Activated CD4-positive, alpha-beta T cell treated with anti-CD3 and anti-CD28 coated beads, Interleukin-2, Interleukin-4, amounts not matched to agents 100 ng/mL and 50 ng/mL, durations not matched to agents 16 hours and 8 hours (primary cell): ENCODE measurements around the gene CNPY3.

Experiments used
- DNase-seq: peaks from one replicate; pipeline ENCODE4 v3.0.0-alpha.2; 2020; ENCODE audit warnings: low spot score

Gene CNPY3

DNA sequence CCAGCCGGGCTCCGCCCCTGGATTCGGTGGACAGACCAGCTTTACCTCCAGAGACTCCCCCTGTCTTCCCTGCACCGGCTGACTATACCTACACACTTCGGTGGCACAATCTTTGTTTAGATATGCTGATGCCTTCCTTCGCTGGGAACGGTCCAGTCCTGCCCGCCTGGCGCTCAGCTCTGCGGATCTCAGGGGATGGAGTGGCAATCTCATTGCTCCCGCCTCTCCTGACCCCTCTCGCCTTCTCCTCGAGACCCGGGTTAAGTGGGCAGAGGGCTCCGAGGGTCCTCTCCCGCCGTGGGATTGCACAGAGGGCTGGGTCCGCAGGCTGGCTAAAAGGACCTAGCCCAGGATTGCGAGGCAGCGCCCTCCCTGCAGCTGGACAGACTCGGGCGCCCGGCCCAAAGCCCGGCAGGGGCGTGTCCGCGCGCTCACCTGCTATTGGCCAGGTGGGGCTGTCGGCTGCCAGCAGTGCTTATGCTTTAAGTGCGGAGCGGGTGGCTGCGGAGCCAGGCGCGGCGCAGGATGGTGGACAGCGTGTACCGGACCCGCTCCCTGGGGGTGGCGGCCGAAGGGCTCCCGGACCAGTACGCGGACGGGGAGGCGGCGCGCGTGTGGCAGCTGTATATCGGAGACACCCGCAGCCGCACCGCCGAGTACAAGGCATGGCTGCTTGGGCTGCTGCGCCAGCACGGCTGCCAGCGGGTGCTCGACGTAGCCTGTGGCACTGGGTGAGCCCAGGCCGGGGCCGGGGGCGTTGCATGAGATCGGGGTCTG lies 31.2 kb downstream of the CNPY3 start, which contains the start of gene GNMT:
Gene GNMT (plus strand): TSS at position 512 of the 777 bp plus-strand sequence. CDS start 14 bp downstream, at position 526.
- no peak for DNase-seq

DNA sequence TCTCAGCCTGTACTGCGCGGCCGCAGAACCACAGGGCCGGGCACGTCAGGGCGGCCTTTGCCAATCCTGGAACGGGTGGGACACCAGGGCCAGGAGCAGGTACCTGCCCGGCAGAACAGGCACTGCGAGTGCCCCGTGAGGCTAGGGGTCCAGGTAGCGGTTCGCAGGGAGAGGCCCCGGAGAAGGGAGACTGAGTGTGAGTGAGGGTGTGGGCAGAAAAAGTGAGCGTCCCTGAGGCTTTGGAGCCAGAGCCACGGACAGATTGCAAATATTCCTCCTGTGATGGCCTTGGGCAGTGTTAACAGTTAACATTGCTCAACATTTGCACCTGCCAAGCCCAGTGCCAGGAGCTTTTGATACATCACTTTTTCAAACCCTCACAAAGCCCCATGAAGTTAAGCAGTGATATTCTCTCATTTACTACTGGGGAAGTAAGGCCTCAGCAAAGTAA lies 31.8 kb downstream of the CNPY3 start:
- DNase-seq: no peak

DNA sequence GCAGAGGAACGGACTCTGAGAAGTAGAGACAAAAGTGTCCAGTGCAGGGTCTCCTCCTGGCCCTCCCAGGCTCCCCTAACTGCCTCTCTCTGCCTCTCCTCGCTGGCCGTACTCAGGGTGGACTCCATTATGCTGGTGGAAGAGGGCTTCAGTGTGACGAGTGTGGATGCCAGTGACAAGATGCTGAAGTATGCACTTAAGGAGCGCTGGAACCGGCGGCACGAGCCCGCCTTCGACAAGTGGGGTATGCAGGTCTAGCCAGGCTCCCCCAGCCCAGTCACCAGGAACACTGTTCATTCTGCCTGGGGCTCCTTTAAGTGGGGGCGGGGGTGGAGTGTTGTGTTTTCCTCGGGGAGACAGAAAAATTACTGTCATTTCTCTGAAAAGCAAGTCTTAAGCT lies 32.8 kb downstream of the CNPY3 start:
- no peak for DNase-seq

DNA sequence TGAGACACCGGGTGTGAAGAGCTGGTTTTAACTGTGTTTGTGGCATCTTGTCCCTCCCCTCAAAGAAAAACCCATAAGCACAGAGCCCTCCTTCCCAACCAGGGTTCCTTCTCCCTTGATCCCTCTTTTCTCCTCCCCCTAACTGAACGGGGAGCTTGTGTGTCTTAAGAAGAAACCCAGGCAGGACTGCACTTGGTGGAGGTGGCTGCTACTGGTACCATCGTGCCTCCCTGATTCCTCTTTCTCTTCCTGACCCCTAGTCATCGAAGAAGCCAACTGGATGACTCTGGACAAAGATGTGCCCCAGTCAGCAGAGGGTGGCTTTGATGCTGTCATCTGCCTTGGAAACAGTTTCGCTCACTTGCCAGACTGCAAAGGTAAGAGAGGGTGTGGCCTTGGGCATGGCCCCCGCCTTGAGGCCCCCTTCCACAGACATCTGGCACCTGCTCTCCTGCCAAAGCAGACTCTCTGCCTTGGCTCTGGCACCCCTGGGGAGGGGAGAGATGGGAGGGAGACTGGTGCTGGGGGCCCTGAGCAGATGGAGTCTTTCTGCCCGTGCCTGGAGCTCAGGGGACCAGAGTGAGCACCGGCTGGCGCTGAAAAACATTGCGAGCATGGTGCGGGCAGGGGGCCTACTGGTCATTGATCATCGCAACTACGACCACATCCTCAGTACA lies 33.4 kb downstream of the CNPY3 start:
- DNase-seq: no peak

DNA sequence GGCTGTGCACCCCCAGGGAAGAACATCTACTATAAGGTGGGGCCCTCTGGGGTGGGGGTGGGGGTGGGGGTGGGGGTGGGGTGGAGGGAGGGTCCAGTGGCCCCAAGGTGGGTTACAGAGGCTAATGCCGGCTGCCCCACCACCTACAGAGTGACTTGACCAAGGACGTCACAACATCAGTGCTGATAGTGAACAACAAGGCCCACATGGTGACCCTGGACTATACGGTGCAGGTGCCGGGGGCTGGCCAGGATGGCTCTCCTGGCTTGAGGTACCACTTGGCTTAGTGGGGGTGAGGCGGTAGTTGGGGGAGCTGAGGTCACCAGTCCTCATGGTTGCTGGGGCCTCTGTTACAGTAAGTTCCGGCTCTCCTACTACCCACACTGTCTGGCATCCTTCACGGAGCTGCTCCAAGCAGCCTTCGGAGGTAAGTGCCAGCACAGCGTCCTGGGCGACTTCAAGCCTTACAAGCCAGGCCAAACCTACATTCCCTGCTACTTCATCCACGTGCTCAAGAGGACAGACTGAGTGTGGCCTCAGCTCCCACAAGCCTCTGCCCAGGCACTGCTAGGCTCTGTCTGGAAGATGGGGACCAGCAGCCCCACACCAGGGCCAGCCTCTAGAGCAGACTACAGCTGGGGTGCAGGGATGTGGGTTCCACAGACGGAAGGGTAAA lies 34.0 kb downstream of the CNPY3 start:
- no peak for DNase-seq

DNA sequence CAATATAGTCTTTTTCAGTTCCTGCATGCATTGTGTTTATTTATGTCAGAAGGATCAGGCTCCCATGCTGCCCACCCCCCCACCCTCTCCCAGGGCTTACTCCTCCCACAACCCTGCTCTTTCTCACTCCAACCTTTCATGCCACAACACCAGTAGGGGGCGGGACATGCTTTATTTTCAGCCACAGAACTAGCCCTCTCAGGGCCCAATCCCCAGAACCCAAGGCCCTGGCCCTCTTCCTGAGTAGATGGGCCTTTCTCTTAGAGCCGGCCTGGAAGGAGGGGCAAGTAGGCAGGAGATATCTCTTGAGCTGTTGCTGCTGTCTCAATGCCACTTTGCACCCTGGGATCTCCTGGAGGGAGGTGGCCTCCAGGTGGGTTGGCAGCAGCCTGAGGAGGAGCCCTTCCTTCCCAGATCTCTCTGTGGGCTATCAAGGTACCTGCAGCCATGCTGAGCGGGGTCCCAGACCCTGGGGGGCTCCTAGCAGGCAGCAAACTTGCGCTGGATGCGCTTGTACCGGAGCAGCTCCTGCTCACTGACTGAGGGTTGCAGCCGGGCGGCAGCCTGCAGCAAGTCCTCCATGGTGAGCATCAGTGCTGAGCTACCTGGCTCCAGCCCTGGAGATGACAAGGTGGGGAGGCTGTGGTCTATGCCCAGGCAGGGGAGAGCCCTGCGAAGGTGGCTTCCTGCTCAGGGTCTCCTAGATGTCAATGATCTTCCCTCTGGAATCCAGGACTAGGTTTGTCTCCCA lies 34.8 kb downstream of the CNPY3 start:
- peak; percentile 43 for DNase-seq

DNA sequence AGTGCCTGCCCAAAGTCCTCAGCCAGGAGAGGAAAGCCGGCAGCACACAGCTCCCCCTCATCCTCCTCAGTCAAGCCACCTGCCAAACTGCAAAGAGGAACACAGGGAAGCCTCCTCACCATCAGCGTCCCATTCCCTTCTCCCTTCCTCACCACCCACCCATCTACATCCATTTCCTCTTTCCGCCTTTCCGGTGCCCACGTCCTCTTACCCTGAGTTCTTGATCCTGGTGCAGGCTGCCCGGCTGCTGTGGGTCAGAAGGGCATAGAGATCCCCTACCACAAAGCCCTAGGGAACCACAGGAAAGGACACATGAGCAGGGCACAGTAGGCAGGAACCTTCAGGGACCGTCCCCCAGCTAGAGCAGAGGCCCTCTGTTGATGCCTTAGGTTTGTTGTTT lies 37.3 kb downstream of the CNPY3 start:
- no peak for DNase-seq

DNA sequence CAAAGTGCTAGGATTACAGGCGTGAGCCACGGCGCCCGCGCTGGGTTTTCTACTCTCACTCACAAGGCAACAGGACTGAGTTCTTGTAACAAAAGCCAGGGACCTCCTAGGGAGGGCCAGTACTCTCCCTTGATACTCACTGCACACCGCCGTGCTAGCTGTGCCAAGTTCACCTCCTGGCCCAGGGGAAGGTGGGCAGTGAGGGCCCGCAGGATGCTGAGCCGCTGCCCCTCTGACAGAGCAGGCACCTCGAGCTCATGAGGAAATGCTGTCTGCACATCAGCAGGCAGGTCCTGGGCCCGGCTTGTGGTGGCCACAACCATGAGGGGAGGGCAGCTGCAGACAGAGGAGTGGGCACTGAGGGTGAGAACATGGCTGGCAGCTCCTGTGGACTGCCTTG lies 37.9 kb downstream of the CNPY3 start:
- DNase-seq: no peak

DNA sequence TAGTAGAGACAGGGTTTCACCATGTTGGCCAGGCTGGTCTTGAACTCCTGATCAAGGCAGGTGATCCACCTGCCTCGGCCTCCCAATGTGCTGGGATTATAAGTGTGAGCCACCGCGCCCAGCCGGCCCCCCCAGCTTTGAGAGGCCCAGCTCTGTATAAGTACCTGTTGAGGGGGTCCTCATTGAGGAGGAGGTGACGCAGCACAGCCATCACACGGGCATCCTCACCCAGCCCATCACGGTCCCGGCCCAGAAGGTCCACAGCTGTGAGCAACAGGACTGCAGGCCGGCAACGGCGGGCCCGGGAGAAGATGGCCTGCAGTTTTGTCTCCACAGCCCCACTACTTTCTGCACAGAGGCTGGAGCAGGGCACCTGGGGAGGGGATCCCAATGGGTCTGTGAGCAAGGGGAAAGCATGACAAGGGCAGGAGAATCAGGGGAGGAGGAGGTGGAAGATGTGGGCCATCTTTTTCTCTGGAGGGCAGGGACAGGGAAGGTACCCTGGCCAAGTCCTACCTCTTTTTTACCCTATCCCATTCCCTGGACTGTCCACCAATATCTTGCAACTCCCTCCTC lies 38.9 kb downstream of the CNPY3 start:
- DNase-seq: no peak

DNA sequence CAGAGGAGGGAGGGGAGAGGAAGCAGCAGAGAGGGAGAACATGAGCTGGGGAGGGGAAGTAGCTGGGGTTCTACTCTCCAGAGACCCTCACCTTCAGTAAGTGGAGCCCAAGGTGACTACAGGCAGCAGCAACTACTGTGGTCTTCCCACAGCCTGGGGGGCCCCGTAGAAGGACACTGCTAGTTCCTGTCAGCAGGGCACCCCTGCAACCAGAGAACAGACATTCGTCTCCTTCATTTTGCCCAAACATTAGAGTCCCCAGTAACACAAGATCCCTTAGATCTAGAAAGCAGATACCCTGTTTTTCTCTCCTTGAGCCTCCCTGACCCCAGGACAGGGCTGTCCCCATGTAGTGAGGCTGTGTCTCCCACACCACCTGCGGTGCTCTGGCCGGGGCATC lies 39.5 kb downstream of the CNPY3 start:
- DNase-seq: no peak

DNA sequence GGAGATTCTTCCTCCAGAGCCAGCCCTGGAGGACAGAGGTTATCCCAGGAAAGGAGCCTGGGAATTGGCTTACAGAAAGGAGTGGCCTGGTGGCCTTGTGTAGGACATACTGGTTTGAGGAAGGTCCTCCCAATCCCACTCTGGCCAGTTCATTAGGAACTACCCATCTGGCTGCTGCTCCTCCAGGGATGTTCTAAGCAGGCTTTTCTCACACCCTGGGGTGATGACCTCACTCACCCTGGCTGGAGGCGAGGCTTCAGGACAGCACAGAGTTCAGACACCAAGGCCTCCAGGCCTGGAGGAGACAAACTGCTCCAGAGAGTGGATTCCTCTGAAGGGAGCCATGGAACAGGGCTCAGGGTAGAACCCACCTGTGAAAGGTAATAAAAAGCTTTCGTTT lies 40.2 kb downstream of the CNPY3 start:
- no peak for DNase-seq

DNA sequence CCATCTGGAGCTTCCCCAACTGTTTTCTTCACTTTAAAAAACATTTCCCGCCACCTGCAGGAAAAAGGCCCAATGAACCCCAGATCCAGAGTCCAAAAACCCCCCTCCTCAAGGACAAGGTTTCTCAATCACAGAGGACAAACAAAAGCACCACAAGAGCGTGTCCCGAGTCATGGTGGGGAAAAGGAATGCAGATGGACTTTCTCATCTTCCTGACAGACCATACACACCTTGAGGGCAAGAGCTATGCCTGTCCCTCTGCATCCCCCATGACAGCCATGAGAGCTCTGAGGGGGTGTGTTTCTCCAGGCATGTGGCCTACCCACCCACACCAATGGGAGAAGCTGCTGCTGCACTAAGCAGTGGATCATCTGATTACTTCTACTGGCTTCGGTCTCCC lies 40.7 kb downstream of the CNPY3 start:
- no peak for DNase-seq

DNA sequence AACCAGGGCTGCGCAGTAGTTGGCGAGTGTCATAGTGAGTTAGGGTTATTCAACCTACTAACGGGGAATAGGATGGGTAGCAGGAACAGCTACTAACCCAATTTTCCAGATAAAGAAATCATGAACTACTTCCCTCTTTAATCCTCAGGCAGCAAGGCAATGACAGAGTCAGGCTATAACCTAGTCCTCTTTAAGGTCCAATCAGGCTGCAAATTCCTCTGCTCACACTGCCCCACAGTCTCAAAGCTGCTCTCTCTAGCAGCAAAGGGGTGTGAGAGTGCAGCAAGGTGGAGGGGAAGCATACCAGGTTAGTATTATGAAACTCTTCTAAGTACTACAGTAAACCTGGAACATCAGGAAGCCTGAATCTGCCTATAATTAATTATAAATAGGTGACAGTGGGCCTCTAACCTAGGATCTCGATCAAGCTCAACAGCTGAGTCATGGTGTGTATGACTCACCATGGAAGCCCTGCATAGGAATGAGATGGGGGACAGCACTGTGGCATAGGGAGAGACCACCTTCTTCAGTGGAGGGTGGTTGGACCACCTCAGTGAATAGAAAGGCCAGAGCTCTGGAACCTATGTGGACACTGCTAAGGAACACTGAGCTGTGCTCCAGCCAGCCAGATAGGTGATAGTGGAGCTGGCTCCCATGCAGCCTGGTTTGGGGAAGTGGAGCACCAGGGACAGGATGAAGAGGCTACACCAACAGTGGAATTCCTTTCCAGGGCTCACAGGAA lies 41.8 kb downstream of the CNPY3 start:
- no peak for DNase-seq

DNA sequence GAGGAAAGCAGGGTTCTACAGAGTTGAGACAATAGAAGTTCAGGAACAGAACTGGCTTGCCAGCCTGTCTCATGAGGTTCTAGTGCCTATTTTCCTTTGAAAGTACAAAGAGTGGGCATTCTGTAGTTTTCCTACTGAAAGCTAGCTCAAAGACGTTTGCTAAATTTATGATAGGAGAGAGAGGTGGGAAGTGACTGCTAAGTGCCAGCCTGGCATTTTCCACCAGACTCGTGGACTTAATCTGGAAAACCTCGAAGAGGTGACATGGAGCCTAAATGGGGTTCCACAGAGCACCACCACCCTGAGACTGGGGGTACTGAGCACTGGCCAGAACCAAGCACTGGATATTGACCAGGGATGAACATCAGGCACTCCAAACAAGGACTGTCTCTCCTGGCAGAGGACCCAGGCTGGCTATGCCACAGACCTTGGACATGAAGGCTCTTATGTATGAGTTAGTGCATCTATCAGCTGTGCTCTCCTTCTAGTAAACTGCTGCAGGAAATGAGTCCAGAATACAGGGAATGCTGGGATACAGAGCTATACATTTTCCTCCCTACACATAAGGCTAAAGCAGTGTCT lies 42.6 kb downstream of the CNPY3 start:
- no peak for DNase-seq

DNA sequence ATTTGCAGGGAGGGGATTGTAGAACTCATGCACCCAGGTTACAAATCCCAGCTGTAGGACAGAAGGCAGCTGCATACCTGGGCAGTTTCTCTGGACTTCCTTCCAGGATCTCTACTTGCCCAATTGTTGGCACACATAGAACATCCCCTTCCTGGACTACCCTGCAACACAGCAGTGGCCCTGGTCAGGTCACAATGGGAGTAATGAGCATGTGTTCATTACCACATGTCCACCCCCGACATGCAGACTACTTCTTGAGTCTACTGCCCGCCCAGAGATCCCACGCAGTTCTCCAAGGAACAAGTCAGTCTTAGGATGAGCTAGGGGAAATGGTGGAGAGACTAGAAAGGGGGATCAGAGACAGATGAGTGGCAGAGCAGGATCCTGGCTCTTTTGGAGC lies 44.6 kb downstream of the CNPY3 start:
- DNase-seq: no peak

DNA sequence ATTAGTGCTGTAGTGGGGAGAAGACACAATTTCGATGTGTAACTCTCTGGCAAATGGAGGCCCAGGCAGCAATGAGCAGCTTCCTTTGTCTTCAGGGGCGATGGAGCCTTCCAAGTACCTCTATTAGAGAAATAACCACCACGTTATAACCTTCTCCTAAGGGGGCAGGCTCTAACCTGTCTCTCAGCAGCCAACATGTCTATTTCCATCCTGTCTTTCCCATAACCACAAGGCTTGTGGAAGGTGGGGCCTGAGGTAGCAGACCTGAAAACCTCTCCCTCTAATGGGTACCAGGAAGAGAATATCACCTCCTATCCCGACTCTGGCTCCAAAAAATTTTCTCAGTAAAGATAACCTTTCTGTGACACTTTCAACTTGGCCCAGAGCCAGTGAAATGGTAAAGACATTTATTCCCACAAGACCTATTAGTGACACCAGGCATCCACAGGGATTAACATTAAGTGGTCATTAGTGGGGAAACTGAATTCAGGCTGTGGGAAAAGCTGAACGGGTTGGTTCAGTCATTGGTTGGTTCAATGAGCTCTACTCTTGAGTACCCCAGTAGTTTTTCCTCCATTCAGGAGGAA lies 45.7 kb downstream of the CNPY3 start:
- no peak for DNase-seq

DNA sequence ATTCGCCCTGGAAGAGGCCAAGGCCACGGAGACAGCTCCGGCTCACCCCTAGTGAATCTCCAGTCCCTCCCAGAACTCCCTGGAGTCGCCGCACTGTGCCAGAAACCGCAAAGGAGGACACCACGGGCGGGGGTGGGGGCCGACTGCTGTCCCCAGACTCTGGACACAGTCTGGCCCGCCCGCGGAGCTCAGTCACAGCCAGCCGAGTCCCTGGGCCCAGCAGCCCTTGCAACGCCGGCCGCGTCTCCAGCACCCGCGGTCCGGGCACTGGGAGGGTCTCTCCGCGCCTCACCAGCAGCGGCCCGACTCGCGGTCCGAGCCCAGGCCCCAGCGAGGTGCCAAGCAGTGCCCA lies 49.2 kb downstream of the CNPY3 start:
- no peak for DNase-seq

DNA sequence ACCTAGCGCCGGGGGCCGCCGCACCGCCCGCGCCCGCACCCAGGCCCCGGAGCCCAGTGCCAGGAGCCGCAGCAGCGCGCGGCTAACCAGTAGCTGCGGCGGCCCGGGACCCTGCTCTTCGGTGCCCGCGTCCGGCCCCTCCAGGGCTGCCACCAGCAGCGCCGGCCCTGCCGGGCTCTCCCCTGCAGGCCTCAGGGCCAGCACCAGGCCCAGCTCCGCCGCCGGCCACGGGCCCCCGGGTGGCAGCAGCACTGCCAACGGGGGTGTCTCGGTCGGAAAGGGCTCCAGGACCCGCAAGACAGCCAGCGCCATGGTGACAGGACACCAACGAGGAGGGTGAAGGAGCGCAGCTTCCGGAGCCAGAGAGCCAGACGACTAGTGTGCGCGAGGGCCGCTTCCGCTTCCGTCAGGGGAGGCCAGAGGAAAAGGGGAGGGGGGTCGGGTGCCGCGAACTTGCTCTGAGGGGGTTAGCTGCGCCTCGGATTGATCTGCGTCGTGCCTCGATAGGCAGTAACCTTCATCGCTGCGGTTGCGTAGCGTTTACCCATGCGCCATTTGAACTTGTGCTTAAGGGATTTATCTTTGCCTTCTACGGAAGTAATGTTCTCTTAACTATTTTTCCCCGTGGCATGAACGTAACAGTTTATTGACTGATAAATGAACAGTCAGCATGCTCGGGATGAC lies 49.7 kb downstream of the CNPY3 start, which contains the start of gene PEX6:
Gene PEX6 (minus strand): TSS at position 343 of the 684 bp plus-strand sequence. CDS start 31 bp downstream, at position 312.
- peak; percentile 97 for DNase-seq

DNA sequence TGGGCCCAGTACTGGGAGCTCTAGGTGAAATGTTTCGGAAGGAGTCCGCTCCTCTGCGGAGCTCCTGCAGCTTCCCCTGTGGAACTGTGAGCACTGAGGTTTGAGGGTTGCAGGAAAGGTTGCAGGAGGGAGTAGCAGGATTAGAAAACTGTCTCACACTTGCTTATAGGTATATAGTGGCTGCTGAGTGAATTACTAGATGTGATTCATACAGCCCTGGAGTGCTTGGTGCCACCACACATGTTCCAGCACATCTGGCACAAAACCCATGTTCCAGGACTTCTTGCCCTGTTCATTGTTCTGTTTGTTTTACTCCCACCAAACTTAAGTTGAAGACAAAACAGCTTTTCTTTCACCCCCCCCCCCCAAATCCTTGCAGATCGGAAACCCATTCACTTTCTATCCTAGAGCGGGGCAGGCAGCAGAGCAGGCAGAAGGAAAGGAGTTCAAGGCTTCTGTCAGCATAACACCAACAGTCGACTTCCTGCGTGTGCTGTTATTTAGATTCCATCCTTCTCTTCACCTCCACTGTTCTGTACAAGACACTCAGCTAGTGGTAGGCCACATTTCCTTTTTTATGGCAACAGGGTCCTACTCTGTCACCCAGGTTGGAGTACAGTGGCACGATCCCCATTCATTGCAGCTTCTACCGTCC lies 50.4 kb downstream of the CNPY3 start:
- no peak for DNase-seq
